ENCODE results near the gene PACC1. TPM values are rescaled to one million over a fixed set of nuclear protein-coding genes. Genes with fewer than 3 reads are reported as not detected.

The PACC1 gene
- total RNA-seq, 4 donors from 2014 or later: 2.9 to 5.5 (median 4.9) TPM

DNA sequence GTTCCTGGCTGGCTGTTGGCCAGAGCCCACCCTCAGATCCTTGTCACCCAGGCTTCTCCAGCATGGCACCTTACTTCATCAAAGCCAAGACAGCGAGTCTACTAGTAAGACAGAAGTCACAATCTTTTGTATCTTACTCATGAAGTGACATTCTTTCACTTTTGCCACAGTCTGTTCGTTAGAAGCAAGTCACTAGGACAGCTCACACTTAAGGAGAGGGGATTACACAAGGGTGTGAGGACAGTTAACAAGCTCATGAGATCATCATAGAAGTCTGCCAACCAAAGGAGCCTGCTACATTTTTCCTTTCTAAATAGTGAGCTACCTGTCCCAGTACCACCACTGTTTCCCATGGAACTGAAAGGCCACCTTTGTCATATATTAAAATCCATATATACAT, 61.5 kb downstream of the PACC1 start:
- WGBS, 2 donors: 86 to 100% methylated on average over 2 of the region's 2 CpGs
- no peak for TF ChIP-seq POLR2A (IDR thresholded peaks at IDR 0.05)
- TF ChIP-seq, protein P1, sequence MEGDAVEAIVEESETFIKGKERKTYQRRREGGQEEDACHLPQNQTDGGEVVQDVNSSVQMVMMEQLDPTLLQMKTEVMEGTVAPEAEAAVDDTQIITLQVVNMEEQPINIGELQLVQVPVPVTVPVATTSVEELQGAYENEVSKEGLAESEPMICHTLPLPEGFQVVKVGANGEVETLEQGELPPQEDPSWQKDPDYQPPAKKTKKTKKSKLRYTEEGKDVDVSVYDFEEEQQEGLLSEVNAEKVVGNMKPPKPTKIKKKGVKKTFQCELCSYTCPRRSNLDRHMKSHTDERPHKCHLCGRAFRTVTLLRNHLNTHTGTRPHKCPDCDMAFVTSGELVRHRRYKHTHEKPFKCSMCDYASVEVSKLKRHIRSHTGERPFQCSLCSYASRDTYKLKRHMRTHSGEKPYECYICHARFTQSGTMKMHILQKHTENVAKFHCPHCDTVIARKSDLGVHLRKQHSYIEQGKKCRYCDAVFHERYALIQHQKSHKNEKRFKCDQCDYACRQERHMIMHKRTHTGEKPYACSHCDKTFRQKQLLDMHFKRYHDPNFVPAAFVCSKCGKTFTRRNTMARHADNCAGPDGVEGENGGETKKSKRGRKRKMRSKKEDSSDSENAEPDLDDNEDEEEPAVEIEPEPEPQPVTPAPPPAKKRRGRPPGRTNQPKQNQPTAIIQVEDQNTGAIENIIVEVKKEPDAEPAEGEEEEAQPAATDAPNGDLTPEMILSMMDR (IDR thresholded peaks at IDR 0.05): no peak
- Histone ChIP-seq H3K36me3 (peaks cover 14 to 22% of the 10 kb centered on the region in 2 donors), H3K27me3 (no peaks in the 10 kb centered on the region), H3K4me3 (replicated peaks in 1 of 3) (no peak overlapping the region), H3K27ac (no peak overlapping the region), H3K9me3 (no peaks in the 10 kb centered on the region), H3K4me1 (no peaks in the 10 kb centered on the region)
- intact Hi-C loops (cut with DNase I): no loop called here
- DNase-seq: no peak

GRCh38 chr1:212351588-212352362, 62.9 kb downstream of the PACC1 start:
- WGBS, 2 donors: 92 to 93% methylated on average over 10 of the region's 10 CpGs
- no peaks in the 10 kb centered on the region for H3K4me1 ChIP-seq
- intact Hi-C loops (cut with DNase I): no loop called here
- no peak for DNase-seq
- H3K27ac ChIP-seq: no peak overlapping the region
- TF ChIP-seq, protein P1 (IDR thresholded peaks at IDR 0.05): no peak
- no peak for TF ChIP-seq POLR2A (IDR thresholded peaks at IDR 0.05)
- no peaks in the 10 kb centered on the region for H3K27me3 ChIP-seq
- peaks cover 13 to 17% of the 10 kb centered on the region in 2 donors for H3K36me3 ChIP-seq
- no peak overlapping the region for H3K4me3 ChIP-seq (replicated peaks in 1 of 3)
- no peaks in the 10 kb centered on the region for H3K9me3 ChIP-seq

DNA sequence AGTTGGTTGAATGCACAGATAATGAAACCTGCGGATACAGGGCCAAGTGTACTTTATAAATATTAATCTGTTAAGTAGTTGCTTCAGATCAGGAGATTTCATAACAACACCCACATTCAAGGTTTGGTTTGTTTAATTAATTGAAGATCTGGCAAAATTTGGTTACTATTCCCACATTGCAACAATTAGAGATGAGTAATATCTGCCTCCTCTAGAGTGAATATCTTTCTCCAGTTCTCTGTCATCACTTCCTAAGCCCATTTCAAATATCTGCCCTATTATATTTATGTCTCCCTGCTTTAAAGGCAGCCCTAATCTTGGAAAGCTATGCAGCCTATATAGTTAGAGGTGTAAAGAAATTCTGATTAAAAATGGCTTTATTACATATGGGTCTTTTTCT, 68.1 kb downstream of the PACC1 start:
- TF ChIP-seq, protein P1 (IDR thresholded peaks at IDR 0.05): no peak
- no peak for TF ChIP-seq POLR2A (IDR thresholded peaks at IDR 0.05)
- Histone ChIP-seq H3K27ac (no peak overlapping the region), H3K4me1 (no peaks in the 10 kb centered on the region), H3K4me3 (replicated peaks in 1 of 3) (no peak overlapping the region), H3K27me3 (no peaks in the 10 kb centered on the region), H3K36me3 (peaks cover 5 to 13% of the 10 kb centered on the region in 2 donors), H3K9me3 (no peaks in the 10 kb centered on the region)
- DNase-seq: no peak
- 95 to 98% methylated on average over 1 of the region's 1 CpG for WGBS, 2 donors
- intact Hi-C loops (cut with DNase I): no loop called here

GRCh38 chr1:212344905-212345304, 69.8 kb downstream of the PACC1 start:
- H3K27me3 ChIP-seq: no peaks in the 10 kb centered on the region
- H3K9me3 ChIP-seq: no peaks in the 10 kb centered on the region
- WGBS, 2 donors: 95 to 98% methylated on average over 4 of the region's 4 CpGs
- no peak overlapping the region for H3K4me3 ChIP-seq (replicated peaks in 1 of 3)
- TF ChIP-seq POLR2A (IDR thresholded peaks at IDR 0.05): no peak
- TF ChIP-seq, protein P1 (IDR thresholded peaks at IDR 0.05): no peak
- intact Hi-C loops (cut with DNase I): no loop called here
- no peaks in the 10 kb centered on the region for H3K4me1 ChIP-seq
- H3K27ac ChIP-seq: no peak overlapping the region
- no peak for DNase-seq
- peaks cover 5 to 13% of the 10 kb centered on the region in 2 donors for H3K36me3 ChIP-seq

- Histone ChIP-seq H3K4me3 (replicated peaks in 1 of 3) (no peak overlapping the region), H3K36me3 (peaks cover 3 to 10% of the 10 kb centered on the region in 2 donors), H3K27ac (no peak overlapping the region), H3K27me3 (no peaks in the 10 kb centered on the region), H3K4me1 (no peaks in the 10 kb centered on the region), H3K9me3 (no peaks in the 10 kb centered on the region)
- 94 to 95% methylated on average over 1 of the region's 1 CpG for WGBS, 2 donors
- no peak for DNase-seq
- TF ChIP-seq POLR2A (IDR thresholded peaks at IDR 0.05): no peak
- TF ChIP-seq, protein P1 (IDR thresholded peaks at IDR 0.05): no peak
- intact Hi-C loops (cut with DNase I): no loop called here
Measured at GRCh38 chr1:212341090-212341489, 73.6 kb downstream of the PACC1 start.
